ENCODE results near the gene VEPH1.

DNA sequence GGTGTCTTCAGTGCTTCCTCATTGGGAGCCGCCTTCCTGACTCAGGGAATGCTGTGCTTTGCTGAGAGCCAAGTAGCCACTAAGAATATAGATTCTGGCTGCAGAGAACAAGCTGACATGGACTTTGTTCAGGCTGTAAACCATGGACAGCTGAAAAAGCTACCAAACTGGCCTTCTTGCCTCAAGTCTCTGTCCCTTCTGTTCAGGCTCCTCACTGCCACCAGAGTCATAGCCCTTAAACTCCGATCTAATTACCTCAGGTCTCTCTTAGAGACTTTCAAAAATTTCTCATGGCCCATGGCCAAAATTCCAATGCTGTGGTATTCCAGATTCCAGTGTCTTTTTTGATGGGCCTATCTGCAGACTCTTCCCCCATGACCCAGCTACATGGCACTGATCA, 86.0 kb downstream of the VEPH1 start:
- TF ChIP-seq, protein P1, sequence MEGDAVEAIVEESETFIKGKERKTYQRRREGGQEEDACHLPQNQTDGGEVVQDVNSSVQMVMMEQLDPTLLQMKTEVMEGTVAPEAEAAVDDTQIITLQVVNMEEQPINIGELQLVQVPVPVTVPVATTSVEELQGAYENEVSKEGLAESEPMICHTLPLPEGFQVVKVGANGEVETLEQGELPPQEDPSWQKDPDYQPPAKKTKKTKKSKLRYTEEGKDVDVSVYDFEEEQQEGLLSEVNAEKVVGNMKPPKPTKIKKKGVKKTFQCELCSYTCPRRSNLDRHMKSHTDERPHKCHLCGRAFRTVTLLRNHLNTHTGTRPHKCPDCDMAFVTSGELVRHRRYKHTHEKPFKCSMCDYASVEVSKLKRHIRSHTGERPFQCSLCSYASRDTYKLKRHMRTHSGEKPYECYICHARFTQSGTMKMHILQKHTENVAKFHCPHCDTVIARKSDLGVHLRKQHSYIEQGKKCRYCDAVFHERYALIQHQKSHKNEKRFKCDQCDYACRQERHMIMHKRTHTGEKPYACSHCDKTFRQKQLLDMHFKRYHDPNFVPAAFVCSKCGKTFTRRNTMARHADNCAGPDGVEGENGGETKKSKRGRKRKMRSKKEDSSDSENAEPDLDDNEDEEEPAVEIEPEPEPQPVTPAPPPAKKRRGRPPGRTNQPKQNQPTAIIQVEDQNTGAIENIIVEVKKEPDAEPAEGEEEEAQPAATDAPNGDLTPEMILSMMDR (IDR thresholded peaks at IDR 0.05 in 4 of 5, conservative IDR thresholded peaks at IDR 0.05 in 1 of 5): no peak
- no peak for TF ChIP-seq POLR2A (IDR thresholded peaks at IDR 0.05)

Data from gastrocnemius medialis (tissue), 4 donors.